K562 (cell line): ENCODE results near the gene HFE. TPM values are rescaled to one million over a fixed set of nuclear protein-coding genes. Genes with fewer than 3 reads are reported as not detected.

Source experiments
- CAMTA2 ChIP-seq: fragments of 250-450 bp; sonication (Bioruptor Pico); conservative IDR thresholded peaks from 2 replicates; pipeline ENCODE4 v1.5.1; 2022
- DEAF1 ChIP-seq: fragments of 450-650 bp; formaldehyde crosslinking; IDR thresholded peaks from 2 replicates; pipeline ENCODE4 v1.4.0; 2020; ENCODE audit warnings: mild to moderate bottlenecking, moderate library complexity
- MBD1 ChIP-seq: fragments of 250-450 bp; sonication (Bioruptor Pico); IDR thresholded peaks from 2 replicates; pipeline ENCODE4 v1.8.0; 2022; ENCODE audit warnings: inconsistent platforms
- MXI1 ChIP-seq: IDR thresholded peaks from 2 replicates; pipeline ENCODE4 v1.6.1; 2011; ENCODE audit warnings: low read depth, mild to moderate bottlenecking, improper control_type of control experiment, low read length
- RBM22 ChIP-seq: fragments of 200-400 bp; formaldehyde crosslinking; IDR thresholded peaks from 2 replicates; pipeline ENCODE4 v1.6.1; 2018; ENCODE audit warnings: low read length, low read depth; ENCODE audit not compliant: poor library complexity, severe bottlenecking
- TBL1XR1 ChIP-seq, 2 experiments: IDR thresholded peaks; 2 replicates each; pipeline ENCODE4 v1.6.1; 2012; ENCODE audit warnings: improper control_type of control experiment in 2 of 2, low read length in 2 of 2, mild to moderate bottlenecking in 1 of 2
- ZNF436 ChIP-seq: fragments of 250-450, 450-650 bp; sonication (Bioruptor Pico); formaldehyde crosslinking; IDR thresholded peaks from 2 replicates; pipeline ENCODE4 v1.7.0; 2020; ENCODE audit warnings: mild to moderate bottlenecking
- ZNF589 ChIP-seq: fragments of 200-800 bp; sonication (Bioruptor generic); IDR thresholded peaks from 2 replicates; pipeline ENCODE4 v1.6.1; 2016; ENCODE audit warnings: low read depth, missing genetic modification characterization, missing compliant biosample characterization
- polyA plus RNA-seq, 8 experiments: library from polyadenylated mRNA; depleted of rRNA in 4 of 8; stranded (reverse) in 5 of 8; unstranded in 3 of 8; fragments of >200 nt; fragmentation: Nextera tagmentation in 2 of 8; fragmentation: Illumina TruSeq in 1 of 8; extraction: Ambion mirVana in 2 of 8; extraction: Trizol in 1 of 8; gene quantifications; 2 replicates each; pipeline versions ENCODE4 v1.2.1 to v1.2.3, GENCODE V29; 2011 to 2014; ENCODE audit warnings: inconsistent platforms in 1 of 8, missing spikeins in 1 of 8
- total RNA-seq, 7 experiments: library from RNA; depleted of rRNA in 6 of 7; stranded (reverse); fragments of >200 nt in 6 of 7; fragmentation: Illumina TruSeq in 2 of 7; extraction: Trizol in 2 of 7; gene quantifications; 2 replicates each; pipeline versions ENCODE4 v1.2.1 to v1.2.3, GENCODE V29; 2011 to 2021; ENCODE audit warnings: low replicate concordance in 1 of 7
- TF ChIP-seq, protein P1 (sequence below): fragments of 450-650 bp; IDR thresholded peaks from 2 replicates; pipeline ENCODE4 v1.6.1; 2016; ENCODE audit warnings: mild to moderate bottlenecking, moderate library complexity
- TF ChIP-seq, protein P2 (sequence below): fragments of 250-450 bp; sonication (Bioruptor Pico); IDR thresholded peaks from 2 replicates; pipeline ENCODE4 v1.8.0; 2021; ENCODE audit warnings: moderate library complexity, mild to moderate bottlenecking, inconsistent platforms

HFE gene
- total and polyA plus RNA-seq, 9 of the 15 experiments (the other 6 are each of a cell fraction or from before 2014, with no cell fraction given), result 0.14 to 1.2 (median 0.76) TPM

GRCh38 chr6:26104457-26105108 is 17.4 kb downstream of the HFE start (continued):
- TF ChIP-seq, protein P1, sequence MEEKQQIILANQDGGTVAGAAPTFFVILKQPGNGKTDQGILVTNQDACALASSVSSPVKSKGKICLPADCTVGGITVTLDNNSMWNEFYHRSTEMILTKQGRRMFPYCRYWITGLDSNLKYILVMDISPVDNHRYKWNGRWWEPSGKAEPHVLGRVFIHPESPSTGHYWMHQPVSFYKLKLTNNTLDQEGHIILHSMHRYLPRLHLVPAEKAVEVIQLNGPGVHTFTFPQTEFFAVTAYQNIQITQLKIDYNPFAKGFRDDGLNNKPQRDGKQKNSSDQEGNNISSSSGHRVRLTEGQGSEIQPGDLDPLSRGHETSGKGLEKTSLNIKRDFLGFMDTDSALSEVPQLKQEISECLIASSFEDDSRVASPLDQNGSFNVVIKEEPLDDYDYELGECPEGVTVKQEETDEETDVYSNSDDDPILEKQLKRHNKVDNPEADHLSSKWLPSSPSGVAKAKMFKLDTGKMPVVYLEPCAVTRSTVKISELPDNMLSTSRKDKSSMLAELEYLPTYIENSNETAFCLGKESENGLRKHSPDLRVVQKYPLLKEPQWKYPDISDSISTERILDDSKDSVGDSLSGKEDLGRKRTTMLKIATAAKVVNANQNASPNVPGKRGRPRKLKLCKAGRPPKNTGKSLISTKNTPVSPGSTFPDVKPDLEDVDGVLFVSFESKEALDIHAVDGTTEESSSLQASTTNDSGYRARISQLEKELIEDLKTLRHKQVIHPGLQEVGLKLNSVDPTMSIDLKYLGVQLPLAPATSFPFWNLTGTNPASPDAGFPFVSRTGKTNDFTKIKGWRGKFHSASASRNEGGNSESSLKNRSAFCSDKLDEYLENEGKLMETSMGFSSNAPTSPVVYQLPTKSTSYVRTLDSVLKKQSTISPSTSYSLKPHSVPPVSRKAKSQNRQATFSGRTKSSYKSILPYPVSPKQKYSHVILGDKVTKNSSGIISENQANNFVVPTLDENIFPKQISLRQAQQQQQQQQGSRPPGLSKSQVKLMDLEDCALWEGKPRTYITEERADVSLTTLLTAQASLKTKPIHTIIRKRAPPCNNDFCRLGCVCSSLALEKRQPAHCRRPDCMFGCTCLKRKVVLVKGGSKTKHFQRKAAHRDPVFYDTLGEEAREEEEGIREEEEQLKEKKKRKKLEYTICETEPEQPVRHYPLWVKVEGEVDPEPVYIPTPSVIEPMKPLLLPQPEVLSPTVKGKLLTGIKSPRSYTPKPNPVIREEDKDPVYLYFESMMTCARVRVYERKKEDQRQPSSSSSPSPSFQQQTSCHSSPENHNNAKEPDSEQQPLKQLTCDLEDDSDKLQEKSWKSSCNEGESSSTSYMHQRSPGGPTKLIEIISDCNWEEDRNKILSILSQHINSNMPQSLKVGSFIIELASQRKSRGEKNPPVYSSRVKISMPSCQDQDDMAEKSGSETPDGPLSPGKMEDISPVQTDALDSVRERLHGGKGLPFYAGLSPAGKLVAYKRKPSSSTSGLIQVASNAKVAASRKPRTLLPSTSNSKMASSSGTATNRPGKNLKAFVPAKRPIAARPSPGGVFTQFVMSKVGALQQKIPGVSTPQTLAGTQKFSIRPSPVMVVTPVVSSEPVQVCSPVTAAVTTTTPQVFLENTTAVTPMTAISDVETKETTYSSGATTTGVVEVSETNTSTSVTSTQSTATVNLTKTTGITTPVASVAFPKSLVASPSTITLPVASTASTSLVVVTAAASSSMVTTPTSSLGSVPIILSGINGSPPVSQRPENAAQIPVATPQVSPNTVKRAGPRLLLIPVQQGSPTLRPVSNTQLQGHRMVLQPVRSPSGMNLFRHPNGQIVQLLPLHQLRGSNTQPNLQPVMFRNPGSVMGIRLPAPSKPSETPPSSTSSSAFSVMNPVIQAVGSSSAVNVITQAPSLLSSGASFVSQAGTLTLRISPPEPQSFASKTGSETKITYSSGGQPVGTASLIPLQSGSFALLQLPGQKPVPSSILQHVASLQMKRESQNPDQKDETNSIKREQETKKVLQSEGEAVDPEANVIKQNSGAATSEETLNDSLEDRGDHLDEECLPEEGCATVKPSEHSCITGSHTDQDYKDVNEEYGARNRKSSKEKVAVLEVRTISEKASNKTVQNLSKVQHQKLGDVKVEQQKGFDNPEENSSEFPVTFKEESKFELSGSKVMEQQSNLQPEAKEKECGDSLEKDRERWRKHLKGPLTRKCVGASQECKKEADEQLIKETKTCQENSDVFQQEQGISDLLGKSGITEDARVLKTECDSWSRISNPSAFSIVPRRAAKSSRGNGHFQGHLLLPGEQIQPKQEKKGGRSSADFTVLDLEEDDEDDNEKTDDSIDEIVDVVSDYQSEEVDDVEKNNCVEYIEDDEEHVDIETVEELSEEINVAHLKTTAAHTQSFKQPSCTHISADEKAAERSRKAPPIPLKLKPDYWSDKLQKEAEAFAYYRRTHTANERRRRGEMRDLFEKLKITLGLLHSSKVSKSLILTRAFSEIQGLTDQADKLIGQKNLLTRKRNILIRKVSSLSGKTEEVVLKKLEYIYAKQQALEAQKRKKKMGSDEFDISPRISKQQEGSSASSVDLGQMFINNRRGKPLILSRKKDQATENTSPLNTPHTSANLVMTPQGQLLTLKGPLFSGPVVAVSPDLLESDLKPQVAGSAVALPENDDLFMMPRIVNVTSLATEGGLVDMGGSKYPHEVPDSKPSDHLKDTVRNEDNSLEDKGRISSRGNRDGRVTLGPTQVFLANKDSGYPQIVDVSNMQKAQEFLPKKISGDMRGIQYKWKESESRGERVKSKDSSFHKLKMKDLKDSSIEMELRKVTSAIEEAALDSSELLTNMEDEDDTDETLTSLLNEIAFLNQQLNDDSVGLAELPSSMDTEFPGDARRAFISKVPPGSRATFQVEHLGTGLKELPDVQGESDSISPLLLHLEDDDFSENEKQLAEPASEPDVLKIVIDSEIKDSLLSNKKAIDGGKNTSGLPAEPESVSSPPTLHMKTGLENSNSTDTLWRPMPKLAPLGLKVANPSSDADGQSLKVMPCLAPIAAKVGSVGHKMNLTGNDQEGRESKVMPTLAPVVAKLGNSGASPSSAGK, result peak; percentile 30; the same call in 1 of the 2 replicates
- TF ChIP-seq MXI1 (no peak), RBM22 (peak; percentile 74), CAMTA2 (CRISPR knock-in tag) (no peak), MBD1 (CRISPR knock-in tag) (peak; percentile 94), ZNF436 (CRISPR knock-in tag) (no peak), ZNF589 (CRISPR knock-in tag) (0 out of 2 replicates have a peak, but pooled peaks have one; percentile 18), TBL1XR1 (IDR thresholded peaks at IDR 0.05; ENCODE audit: low read length in 2 of 2) (peak in 1 of 2 experiments; percentile 85; a peak in 1 of 4 replicates), DEAF1 (CRISPR knock-in tag) (no peak)
- TF ChIP-seq, protein P2, sequence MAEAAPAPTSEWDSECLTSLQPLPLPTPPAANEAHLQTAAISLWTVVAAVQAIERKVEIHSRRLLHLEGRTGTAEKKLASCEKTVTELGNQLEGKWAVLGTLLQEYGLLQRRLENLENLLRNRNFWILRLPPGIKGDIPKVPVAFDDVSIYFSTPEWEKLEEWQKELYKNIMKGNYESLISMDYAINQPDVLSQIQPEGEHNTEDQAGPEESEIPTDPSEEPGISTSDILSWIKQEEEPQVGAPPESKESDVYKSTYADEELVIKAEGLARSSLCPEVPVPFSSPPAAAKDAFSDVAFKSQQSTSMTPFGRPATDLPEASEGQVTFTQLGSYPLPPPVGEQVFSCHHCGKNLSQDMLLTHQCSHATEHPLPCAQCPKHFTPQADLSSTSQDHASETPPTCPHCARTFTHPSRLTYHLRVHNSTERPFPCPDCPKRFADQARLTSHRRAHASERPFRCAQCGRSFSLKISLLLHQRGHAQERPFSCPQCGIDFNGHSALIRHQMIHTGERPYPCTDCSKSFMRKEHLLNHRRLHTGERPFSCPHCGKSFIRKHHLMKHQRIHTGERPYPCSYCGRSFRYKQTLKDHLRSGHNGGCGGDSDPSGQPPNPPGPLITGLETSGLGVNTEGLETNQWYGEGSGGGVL (CRISPR knock-in tag), result no peak
